HG03354 (cell line): Measurements from ENCODE around the gene SSH2.

ENCODE experiments used
- ATAC-seq: cut with Tn5 transposase; IDR thresholded peaks from one replicate; pipeline ENCODE4 v1.9.1; 2021; ENCODE audit warnings: mild to moderate bottlenecking; ENCODE audit not compliant: unreplicated experiment, poor library complexity, severe bottlenecking

SSH2 gene

DNA sequence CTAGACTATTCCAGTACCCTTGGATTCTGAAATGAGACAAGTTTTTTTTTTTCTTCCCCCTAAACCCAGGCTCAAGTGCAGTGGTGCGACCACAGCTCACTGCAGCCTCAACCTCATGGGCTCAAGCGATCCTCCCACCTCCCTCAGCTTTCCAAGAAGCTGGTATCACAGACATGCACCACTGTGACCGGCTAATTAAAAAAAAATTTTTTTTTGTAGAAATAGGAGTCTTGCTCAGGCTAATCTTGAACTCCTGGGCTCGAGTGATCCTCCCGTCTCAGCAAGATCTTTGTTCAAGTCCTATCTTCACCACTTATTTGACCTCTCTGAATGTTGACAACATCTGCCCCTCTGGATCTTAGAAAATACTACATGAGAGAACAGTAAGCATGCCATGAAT lies 280.7 kb downstream of the SSH2 start:
- no peak for ATAC-seq

DNA sequence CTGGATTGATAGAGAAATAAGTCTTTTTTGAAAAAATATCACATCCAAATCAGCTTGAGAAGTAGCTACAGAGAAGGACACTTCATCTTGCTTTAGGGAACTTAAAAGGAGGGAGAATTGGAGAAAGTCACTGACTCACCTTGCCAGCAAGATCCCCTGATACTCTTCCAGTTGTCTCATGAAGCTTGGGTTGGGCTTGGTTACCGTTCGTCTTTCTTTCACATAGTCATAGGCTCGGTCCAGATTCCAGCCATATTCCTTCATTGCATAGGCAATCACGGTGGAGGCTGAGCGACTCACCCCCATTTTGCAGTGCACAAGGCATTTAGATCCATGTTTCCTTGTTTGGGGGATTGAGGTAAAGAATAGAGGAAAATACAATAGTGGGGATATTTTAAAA lies 282.0 kb downstream of the SSH2 start:
- no peak for ATAC-seq

DNA sequence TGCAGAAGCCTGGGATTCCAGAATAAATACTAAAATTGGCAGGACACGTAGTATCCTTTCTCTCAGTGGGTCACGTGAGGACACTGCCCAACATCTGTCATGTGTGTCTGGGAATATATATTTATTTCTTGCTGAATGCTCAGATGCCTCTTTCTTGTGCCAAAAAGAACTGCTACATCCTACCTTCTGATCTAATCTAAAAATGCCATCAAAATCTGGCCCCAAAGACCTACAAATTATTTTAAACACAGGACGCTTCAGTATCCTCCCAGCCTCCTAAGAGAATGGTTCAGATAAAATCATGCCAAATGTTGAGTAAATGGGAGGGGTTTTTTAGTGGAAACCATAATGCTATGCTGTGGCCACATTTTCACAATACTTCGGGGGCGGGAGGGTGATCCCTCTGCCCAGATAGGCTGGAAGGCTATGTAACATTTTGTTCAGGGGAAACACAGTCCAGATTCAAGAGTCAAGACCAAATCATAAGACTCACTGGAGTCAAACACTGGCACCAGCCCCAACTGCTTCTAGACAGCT lies 284.4 kb downstream of the SSH2 start:
- ATAC-seq, result no peak

DNA sequence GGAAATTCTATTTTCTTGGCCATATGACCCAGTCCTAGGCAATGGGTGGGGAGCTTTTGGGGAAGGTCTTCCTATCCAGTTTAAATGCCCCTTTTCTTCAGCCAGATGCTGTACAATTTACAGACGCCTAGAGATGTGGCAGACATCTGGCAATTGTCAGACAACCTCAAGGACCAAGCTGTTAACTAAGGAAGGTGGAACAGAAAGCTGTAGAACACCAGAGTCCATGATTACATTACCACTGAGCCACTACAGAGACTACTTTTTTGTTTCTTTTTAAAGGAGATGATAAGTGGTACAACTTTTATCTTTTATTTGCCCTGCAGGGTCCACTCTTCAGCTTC lies 286.2 kb downstream of the SSH2 start:
- no peak for ATAC-seq

DNA sequence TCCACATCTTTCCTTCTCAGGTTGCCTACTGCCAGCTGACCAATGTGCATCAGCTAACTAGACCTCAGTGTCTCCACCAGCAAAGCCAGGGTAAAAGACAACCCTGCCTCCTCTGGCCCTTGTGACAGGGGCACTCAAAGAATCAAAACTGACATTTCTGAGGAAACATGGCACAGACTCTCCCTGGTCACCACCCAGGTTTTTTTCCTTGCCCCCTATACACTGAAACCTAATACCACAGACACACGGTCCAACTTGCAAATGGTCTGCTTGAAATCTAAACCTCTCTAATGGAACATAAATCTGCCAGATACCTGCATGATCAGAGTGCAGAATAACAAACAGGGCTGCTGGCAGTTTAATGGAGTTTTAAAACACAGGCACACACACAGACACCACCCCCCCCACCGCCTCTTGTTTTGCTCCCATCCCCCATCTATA lies 287.8 kb downstream of the SSH2 start:
- ATAC-seq, result no peak

DNA sequence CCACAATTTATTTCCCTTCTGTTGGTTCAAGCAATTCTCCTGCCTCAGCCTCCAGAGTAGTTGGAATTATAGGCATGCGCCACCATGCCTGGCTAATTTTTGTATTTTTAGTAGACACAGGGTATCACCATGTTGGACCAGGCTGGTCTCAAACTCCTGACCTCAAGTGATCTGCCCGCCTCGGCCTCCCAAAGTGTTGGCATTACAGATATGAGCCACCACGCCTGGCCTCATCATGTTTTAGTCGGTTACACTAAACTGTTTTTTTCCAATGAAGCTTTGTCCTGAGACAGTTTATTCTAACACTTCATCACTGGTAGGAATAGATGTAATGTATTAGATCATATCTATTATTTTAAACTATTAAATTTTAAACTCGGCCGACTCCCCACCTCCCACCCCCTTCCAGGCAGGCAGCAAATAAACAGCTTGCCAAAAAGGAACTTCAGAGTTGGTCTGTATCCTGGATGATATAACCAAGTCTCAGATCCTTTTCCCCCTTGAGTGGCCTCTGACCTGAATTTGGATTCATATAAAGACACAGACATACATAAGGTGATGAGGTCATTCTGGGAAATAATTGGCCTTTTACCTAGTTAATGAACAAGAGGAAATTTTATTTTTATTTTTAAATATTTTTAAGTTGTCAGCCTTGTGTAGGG lies 288.9 kb downstream of the SSH2 start:
- ATAC-seq, result no peak

DNA sequence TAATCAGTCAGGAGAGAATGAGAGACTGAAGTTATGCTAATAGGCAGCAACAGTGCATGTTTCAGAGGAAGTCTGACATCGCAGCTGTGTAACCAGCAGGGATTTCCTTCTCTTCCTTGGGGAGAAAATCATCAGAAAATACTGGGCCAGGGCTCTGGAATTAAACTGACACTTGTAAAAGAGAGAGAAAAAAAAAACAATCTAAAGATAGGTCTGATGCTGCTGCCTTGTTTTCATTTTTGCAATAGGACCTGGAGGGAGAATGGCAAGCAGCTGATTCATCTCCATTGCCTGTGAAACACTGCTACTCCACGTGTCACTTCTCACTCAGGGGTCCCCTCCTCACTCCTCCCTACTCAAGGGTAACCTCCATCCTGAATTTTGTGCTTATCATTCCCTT lies 289.6 kb downstream of the SSH2 start:
- no peak for ATAC-seq

DNA sequence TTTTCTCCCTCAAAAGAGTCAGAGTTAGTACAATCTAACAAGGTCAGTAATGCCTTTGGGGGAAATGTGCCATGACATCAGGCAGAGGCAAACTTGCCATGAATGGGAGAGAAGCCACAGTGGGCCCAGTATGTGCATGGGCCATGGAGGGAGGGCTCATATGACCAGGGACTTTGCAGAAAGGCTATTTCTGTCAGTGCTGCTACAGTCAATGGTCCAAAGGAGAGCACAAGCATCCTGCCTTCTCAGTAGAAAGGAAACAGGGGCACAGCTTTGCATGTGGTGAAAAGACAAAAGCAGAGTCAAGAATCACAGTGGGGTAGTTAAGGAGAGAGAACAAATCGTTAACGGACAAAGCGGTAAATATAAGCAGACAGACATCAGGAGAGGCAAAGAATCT lies 296.1 kb downstream of the SSH2 start:
- no peak for ATAC-seq

DNA sequence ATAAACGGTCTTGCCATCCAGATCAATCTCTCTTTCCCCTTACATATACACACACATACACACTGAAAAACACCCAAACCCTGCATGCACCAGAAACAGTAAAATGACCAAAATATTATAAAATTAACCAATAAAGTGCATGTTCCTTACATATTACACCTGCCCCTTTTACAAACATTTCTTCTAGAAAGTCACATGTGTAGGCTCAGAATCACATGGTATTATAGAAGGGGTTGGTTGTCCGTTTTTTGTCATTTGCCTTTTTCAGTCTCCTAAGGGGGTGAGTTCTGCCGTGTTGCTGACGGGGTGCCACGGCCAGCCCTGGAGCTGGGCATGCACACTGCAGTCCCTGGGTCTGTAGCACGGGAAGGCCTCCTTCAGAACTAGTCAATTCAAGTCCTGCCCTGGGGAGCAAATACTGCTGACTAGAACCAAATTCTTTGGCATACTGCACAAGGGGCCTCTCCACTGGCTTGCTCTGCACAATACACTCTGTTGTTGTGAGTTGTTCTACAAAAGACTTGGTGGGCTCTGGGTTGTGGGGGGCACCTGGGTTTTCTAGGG lies 299.3 kb downstream of the SSH2 start:
- ATAC-seq, result no peak

DNA sequence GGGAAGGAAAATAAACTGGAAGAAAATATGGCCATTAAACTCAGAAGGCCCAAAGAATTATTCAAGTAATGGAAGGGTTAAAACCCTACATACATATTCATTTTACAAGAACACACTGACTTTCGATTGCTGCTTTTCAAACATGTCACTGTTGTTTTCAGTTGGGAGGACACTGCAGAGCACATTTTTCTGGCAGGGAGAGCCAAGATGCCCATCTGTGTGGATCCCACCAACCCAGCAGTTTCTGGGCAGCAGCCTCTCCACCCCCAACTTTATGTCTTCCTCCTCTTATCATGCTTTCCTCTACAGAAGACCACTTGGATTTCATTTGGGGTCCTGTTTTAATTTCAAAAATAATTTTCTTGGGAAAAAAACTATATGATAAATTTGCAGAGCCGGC lies 300.2 kb downstream of the SSH2 start:
- no peak for ATAC-seq

DNA sequence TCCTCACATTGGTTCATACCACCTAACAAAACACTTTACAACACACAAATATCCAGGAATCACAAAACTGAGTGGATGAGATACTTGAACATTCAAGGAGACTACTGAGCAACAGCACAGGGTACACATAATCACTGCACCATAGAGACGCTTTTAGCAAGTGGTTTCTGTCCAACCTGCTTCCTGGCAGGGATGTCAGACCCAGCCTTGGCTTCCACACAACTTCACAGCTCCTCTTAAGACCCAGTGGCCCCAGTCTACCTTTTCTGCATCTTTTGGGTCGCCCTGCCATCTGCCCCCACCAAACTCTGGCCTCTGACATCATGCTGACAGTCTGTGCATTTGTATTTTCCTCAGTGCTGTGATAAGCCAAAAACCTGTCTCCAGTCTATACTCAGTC lies 301.4 kb downstream of the SSH2 start:
- no peak for ATAC-seq

DNA sequence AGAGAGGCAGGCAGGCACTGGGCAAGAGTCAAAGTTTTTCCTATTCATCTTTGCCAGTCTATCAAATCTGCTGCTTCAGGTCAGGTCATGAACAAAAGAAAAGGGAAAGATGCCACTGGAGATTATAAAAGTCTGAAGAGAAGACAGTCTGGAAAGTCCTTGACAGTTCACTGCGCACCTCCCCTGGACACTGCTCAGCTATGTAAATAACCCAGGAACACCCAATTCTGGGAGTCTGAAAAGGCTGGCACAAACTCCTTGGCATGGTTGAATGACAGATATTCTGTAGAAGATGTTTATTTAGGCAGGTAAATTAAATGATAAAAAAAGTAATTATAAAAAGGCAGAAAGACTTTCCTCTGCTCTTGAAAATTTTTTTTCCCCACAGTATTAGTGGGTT lies 302.1 kb downstream of the SSH2 start:
- no peak for ATAC-seq

DNA sequence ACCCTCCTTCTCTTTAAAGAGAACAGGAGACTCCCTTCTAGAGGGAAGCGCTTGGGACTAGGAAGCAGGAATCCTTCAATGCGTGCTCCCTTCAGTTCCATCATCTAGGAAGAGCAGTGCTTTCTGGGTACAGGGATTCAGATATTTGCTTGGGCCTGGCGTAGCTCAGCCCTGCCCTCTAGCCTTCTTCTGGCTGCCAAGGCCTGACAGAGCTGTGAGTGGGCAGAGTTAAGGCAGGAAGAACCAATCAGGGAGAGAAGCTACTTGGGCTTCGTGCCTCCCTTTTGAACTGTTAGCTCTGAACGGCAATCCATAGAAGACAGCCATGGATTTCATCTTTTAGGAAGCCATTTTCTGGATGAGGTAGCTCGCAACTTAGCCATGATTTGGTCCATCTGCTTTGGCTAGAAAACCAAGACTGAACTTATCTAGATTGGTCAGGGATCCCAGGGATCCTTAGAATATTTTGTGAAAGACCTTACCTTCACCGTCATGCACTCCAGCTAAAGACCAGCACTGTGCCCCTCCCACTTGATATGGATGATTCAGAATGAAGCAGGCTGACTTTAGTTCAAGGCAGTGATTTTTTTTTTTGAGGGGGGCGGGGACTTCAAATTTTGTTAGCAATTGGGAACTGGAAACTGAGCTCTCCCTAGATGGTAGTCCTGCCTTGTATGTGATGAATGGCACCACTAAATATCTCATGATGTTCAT lies 304.8 kb downstream of the SSH2 start:
- ATAC-seq, result no peak

DNA sequence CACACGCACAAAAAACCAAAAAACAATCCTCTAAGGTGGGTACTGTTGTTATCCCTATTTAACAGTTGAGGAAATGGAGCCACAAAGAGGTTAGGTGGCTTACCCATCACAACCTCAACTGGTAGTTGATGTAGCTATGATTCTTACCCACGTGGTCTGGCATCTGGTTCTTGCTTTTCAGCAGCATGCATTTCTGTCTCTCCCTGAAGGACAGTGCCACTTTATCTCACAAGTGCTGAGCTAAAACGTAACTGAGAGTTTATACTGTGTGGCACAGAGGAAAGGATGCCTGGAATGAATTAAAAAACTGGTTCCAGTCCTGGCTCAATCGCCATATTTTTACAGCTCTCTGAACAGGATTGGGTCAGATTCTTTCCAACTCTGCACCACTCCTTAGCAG lies 305.4 kb downstream of the SSH2 start:
- no peak for ATAC-seq

DNA sequence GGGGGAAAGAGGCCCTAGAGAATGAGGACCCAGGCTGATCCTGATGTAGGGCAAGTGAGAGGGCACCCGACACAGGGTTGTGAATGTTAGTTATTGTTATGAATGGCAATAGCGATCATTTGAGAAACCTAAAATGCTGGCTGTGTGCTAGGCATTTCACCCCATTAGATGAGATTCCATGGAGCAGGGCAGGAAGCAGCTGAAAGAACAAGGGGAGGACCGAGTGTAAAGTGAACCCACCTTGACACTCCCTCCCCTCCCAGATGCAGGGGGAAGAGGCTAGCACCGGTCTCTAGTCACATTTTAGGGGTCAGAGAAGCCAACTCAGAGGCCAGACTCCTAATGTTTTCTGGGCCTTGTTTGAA lies 306.8 kb downstream of the SSH2 start:
- no peak for ATAC-seq

DNA sequence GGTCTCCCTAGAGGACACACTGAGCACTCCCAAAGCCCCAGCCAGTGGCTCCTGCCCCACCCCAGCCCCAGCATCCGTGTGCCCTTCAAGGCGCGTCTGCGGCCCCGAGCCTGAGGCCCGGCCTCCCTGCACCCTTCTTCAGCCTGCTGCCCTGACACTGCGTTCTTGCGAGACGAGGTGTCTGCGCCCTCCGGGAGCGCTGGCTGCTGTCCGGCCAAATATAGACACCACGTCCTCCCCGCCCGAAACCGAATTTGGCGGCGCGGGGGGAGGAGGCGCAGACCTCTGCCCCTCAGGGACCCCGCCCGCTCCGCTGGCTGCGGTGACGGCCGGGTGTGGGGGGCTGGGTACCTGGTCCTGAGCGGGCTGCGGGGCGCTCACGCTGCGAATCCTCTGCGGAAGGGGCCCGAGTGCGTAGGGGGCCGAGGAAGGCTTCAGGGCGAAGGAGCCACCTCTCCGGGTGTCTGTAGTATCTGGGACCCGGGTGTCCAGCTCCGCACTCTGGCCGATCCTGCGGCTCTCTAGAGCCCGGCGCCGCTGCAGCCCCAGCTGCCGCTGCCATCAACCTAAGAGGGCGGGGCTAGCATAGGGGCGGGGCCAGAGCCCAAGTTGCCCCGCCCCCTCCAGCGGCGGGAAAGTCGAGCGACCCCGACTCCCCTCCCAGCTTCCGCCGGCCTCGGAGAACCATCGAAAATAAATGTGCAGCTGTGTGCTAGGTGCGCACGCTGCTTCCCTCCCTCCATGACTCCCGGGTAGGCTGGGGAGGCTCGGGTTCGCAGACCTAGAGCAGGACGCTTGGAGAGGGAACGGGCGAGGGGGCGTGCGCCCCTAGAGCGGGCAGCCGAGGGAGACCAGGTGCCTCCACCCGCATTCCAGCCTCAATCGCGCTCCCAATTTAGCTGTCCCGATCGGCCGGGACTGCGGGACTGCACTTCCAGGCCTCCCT lies 307.4 kb downstream of the SSH2 start, which contains the start of gene CORO6:
TSS of gene CORO6 (minus strand) at position 576 of the 946 bp plus-strand sequence. CDS start 1,491 bp downstream, outside the sequence.
- peak; percentile 60 for ATAC-seq

DNA sequence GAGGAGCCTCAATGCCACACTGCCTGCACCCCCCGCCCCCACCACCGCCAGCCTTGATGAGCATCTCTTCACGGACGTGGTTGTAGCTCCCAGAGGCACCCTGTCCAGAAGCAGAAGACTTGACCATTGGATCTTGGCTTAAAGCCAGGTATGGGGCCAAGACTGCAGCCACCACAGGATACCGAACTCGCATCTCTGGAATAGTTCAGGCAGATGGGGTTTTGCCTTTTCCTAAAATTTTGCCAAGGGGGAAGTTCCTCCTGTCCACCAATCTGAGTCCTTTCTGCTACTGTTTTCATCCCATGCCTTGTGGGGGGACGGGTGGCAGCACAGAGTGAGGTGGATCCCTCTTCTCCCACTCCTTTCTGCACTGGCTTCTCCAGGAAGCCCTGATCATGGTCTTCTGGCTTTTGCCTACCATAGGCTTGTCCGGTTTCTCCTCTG lies 308.3 kb downstream of the SSH2 start:
- ATAC-seq, result no peak

DNA sequence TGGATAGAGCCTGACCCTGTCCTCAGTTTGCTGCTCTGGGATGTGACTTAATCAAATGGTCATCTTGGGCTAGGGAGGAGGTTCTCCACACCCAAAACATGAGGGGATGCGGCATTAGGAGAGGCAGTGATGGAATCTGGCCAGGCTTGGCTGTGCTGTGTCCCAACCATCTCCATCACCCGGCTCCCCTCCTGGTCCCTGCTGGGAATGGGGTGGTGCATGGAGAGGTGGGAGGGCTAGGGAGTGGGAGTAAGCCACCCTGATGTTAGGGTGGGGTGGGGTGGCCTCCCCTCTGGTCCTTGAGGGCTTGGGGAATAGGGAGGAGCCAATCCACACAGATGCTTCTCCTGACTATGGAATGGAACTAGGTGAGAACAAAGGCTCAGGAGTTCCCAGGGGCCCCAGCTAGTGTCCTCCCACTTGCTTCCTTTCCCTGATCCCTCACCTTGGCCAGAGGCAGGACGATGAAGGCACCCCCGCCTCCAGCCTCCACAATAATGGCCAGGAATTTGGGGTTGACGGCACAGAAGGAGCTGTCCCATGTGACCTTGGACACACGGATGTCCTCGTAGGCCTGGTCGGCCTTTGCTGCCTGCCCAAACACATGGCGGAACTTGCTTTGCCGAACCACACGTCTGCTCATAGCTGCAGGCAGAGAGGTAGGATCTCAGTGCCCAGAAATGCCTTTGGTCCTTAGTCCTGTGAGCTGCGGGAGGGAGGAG lies 309.1 kb downstream of the SSH2 start:
- no peak for ATAC-seq

DNA sequence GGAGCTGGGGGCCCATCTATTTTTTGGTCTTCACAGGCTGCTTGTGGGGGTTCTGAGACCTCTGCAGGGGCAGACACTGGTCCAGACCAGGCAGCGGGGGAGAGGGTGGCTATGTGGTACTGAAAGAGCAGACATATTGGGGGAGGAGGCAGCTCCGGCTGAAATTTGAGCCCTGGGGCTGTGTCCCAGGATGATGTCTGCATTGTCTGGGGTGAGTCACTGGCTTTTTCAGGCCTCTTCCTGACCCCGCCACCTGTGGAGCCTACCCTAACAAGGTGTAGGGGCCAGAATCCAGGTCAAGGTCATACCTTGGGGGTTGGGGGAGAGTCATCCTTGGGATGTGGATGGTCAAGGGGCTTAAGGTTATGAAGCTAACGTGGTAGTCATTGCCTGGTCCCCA lies 309.8 kb downstream of the SSH2 start:
- no peak for ATAC-seq
